CD4-positive, alpha-beta T cell treated with Interleukin-4 for 4 hours (primary cell): Measurements from ENCODE around the gene GNAZ.

ENCODE experiments used
- DNase-seq: peaks from one replicate; pipeline ENCODE4 v3.0.0-alpha.2; 2020

The GNAZ gene

GRCh38 chr22:23065495-23066122, 4.7 kb upstream of the GNAZ start:
- DNase-seq = no peak

- no peak for DNase-seq
Measured at GRCh38 chr22:23066200-23067022, 3.9 kb upstream of the GNAZ start.

- no peak for DNase-seq
Measured at GRCh38 chr22:23067023-23067650, 3.2 kb upstream of the GNAZ start.

GRCh38 chr22:23067691-23068090, 2.6 kb upstream of the GNAZ start:
- no peak for DNase-seq

GRCh38 chr22:23068096-23068831, 2.1 kb upstream of the GNAZ start:
- DNase-seq = no peak

GRCh38 chr22:23068832-23069385, 1.4 kb upstream of the GNAZ start:
- no peak for DNase-seq

GRCh38 chr22:23069502-23070357, 589 bp upstream of the GNAZ start:
- peak; percentile 90 for DNase-seq

- no peak for DNase-seq
Measured at GRCh38 chr22:23071230-23072076, 1.1 kb downstream of the GNAZ start.

- no peak for DNase-seq
Measured at GRCh38 chr22:23072077-23072910, 2.0 kb downstream of the GNAZ start.

GRCh38 chr22:23072911-23073491, 2.7 kb downstream of the GNAZ start:
- DNase-seq = no peak

- DNase-seq = no peak
Measured at GRCh38 chr22:23073526-23074229, 3.4 kb downstream of the GNAZ start.

GRCh38 chr22:23074451-23074850, 4.1 kb downstream of the GNAZ start:
- no peak for DNase-seq

- DNase-seq = no peak
Measured at GRCh38 chr22:23075050-23075449, 4.7 kb downstream of the GNAZ start.

- no peak for DNase-seq
Measured at GRCh38 chr22:23075525-23076216, 5.4 kb downstream of the GNAZ start.

GRCh38 chr22:23076896-23077572, 6.7 kb downstream of the GNAZ start:
- DNase-seq = no peak

- no peak for DNase-seq
Measured at GRCh38 chr22:23077627-23078461, 7.5 kb downstream of the GNAZ start.

GRCh38 chr22:23078462-23078787, 8.1 kb downstream of the GNAZ start:
- DNase-seq = no peak
